Measurements from ENCODE around the gene MCL1. TPM values are rescaled to one million over a fixed set of nuclear protein-coding genes. Genes with fewer than 3 reads are reported as not detected.

MCL1 gene
- total RNA-seq, 2 donors from 2014 or later = 776 to 1,091 TPM

GRCh38 chr1:150528196-150528595, 51.2 kb downstream of the MCL1 start:
- no peaks in the 10 kb centered on the region for H3K9me3 ChIP-seq (ENCODE audit: control insufficient read depth, low read length, poor library complexity, severe bottlenecking)
- H3K27me3 Mint-ChIP-seq = no peaks in the 10 kb centered on the region
- no peak overlapping the region for H3K4me3 Mint-ChIP-seq
- peaks cover 2% of the 10 kb centered on the region for H3K36me3 Mint-ChIP-seq (ENCODE audit: low read depth)
- no peak overlapping the region for H3K27ac Mint-ChIP-seq
- ATAC-seq = no peak
- no peak for DNase-seq
- H3K4me1 Mint-ChIP-seq = peaks cover 4% of the 10 kb centered on the region

GRCh38 chr1:150525348-150525747, 54.1 kb downstream of the MCL1 start:
- H3K4me3 Mint-ChIP-seq = no peak overlapping the region
- H3K27ac Mint-ChIP-seq = no peak overlapping the region
- no peaks in the 10 kb centered on the region for H3K27me3 Mint-ChIP-seq
- no peaks in the 10 kb centered on the region for H3K36me3 Mint-ChIP-seq (ENCODE audit: low read depth)
- no peaks in the 10 kb centered on the region for H3K9me3 ChIP-seq (ENCODE audit: control insufficient read depth, low read length, poor library complexity, severe bottlenecking)
- no peaks in the 10 kb centered on the region for H3K4me1 Mint-ChIP-seq
- DNase-seq (no peak), ATAC-seq (no peak)

Other genes with a start within 250 kb of the MCL1 start
- gene RPRD2, start 215.5 kb downstream of the MCL1 start, total RNA-seq = 10 to 100 TPM; 36.2 to 38.7 TPM
- 10 to 100 TPM; 28.5 to 32.9 TPM for gene TARS2, start 92.2 kb downstream of the MCL1 start, total RNA-seq
- under 1 TPM; 0.25 to 0.70 TPM for gene ECM1, start 71.5 kb downstream of the MCL1 start, total RNA-seq
- gene FALEC, start 63.9 kb downstream of the MCL1 start, total RNA-seq = 1 to 10 TPM in 1 of 2 donors, not detected in 1; 1.1 TPM
- gene ADAMTSL4, start 30.2 kb downstream of the MCL1 start, total RNA-seq = 1 to 10 TPM in 1 of 2 donors, under 1 TPM in 1; 0.39 to 1.6 TPM
- 100 to 1,000 TPM; 152 to 173 TPM for gene ENSA, start 50.0 kb upstream of the MCL1 start, total RNA-seq
- 1 to 10 TPM; 7.0 to 9.1 TPM for gene GOLPH3L, start 117.5 kb upstream of the MCL1 start, total RNA-seq
- under 1 TPM in 1 of 2 donors, not detected in 1; 0.80 TPM for gene HORMAD1, start 141.3 kb upstream of the MCL1 start, total RNA-seq
- 100 to 1,000 TPM; 103 to 139 TPM for gene CTSS, start 186.2 kb upstream of the MCL1 start, total RNA-seq
- gene CTSK, start 228.7 kb upstream of the MCL1 start, total RNA-seq = 10 to 100 TPM in 1 of 2 donors, 1 to 10 TPM in 1; 8.7 to 10.4 TPM

Data from T-helper 17 cell (primary cell).